MCF 10A (cell line): ENCODE data around the gene BDP1. TPM values are rescaled to one million over a fixed set of nuclear protein-coding genes. Genes with fewer than 3 reads are reported as not detected.
"Not testable (repeated sequence)": the region's sequence is repeated elsewhere in the genome, so short reads cannot be mapped to it uniquely, and the experiment has no call there.

Experiments used
- BruUV-seq: library from RNA; stranded (reverse); fragments of 400-500 nt; replicated peaks from 2 replicates; lab custom pipeline; 2021; lab: Mats Ljungman, UMichigan
- CTCF ChIA-PET: fragments of 300-600 bp; sonication (Branson Sonifier 250); formaldehyde crosslinking; extraction: SDS; loops from one replicate; lab custom pipeline; 2021; ENCODE audit warnings: antibody characterized with exemption, inconsistent platforms; lab: Yijun Ruan, JAX
- POLR2A ChIA-PET: fragments of 300-600, 350-650 bp; sonication (Branson Sonifier 250); formaldehyde crosslinking; extraction: SDS; loops from one replicate; lab custom pipeline; 2020; ENCODE audit warnings: antibody characterized with exemption, inconsistent platforms; lab: Yijun Ruan, JAX
- DNase-seq: peaks from one replicate; pipeline ENCODE4 v3.0.0-alpha.2; 2018; ENCODE audit not compliant: unreplicated experiment
- H3K27ac Mint-ChIP-seq: one replicate; pipeline ENCODE4 v1.8.0; 2022; ENCODE audit warnings: mild to moderate bottlenecking, low read depth, mixed read lengths; ENCODE audit not compliant: unreplicated experiment
- H3K27me3 Mint-ChIP-seq: one replicate; pipeline ENCODE4 v1.8.0; 2022; ENCODE audit warnings: mixed read lengths; ENCODE audit not compliant: insufficient read depth, unreplicated experiment
- H3K36me3 Mint-ChIP-seq: one replicate; pipeline ENCODE4 v1.8.0; 2022; ENCODE audit warnings: mild to moderate bottlenecking, moderate library complexity, mixed read lengths; ENCODE audit not compliant: insufficient read depth, unreplicated experiment
- H3K4me1 Mint-ChIP-seq: one replicate; pipeline ENCODE4 v1.8.0; 2022; ENCODE audit warnings: mixed read lengths; ENCODE audit not compliant: insufficient read depth, unreplicated experiment
- H3K4me3 Mint-ChIP-seq: one replicate; pipeline ENCODE4 v1.8.0; 2022; ENCODE audit warnings: mild to moderate bottlenecking, moderate library complexity, mixed read lengths; ENCODE audit not compliant: unreplicated experiment
- H3K9me3 Mint-ChIP-seq: one replicate; pipeline ENCODE4 v1.8.0; 2022; ENCODE audit warnings: mixed read lengths; ENCODE audit not compliant: unreplicated experiment
- CTCF ChIP-seq: fragments of 200-600 bp; IDR thresholded peaks from one replicate; pipeline ENCODE4 v1.8.0; 2022; ENCODE audit warnings: antibody characterized with exemption, mild to moderate bottlenecking; ENCODE audit not compliant: unreplicated experiment
- intact Hi-C: fragments of 100-400 bp; cut with micrococcal nuclease; formaldehyde crosslinking; loops from 2 replicates; pipeline ENCODE4 v1.14.1; 2022
- total RNA-seq: library from RNA; stranded (reverse); gene quantifications from 2 replicates; pipeline ENCODE4 v1.2.3, GENCODE V29; 2022

BDP1 gene
- total RNA-seq, 1 experiment from 2014 or later, result 31.3 TPM

- no TSS peak for BruUV-seq
- no peaks in the 10 kb centered on the region for H3K4me1 Mint-ChIP-seq
- peaks cover 63% of the 10 kb centered on the region for H3K36me3 Mint-ChIP-seq
- intact Hi-C loops, result no loop called here
- no peak for DNase-seq
- TF ChIP-seq CTCF, result no peak
- ChIA-PET CTCF (no interaction called here), POLR2A (interaction anchor here (1.5 kb wide), 1 partner anchor 14 kb away, joined by 3 read pairs; no protein-coding TSS in a partner anchor)
- no peaks in the 10 kb centered on the region for H3K9me3 Mint-ChIP-seq
- H3K27me3 Mint-ChIP-seq, result no peaks in the 10 kb centered on the region
- H3K4me3 Mint-ChIP-seq, result no peak overlapping the region
- no peak overlapping the region for H3K27ac Mint-ChIP-seq
Measured at GRCh38 chr5:71564895-71565294, 109.4 kb downstream of the BDP1 start.

- POLR2A ChIA-PET, result interaction anchor here (0.5 to 1.1 kb wide), 2 partner anchors 18 to 270 kb away, joined by 3 to 4 read pairs; partner anchors contain the start of gene MCCC2
- no peak for DNase-seq
- intact Hi-C loops, result no loop called here
- no peaks in the 10 kb centered on the region for H3K4me1 Mint-ChIP-seq
- no peak for TF ChIP-seq CTCF
- no peak overlapping the region for H3K27ac Mint-ChIP-seq
- H3K9me3 Mint-ChIP-seq, result no peaks in the 10 kb centered on the region
- BruUV-seq, result TSS peak; percentile 1
- no peak overlapping the region for H3K4me3 Mint-ChIP-seq
- CTCF ChIA-PET, result interaction anchor here (0.7 kb wide), 2 partner anchors 56 to 718 kb away, joined by 3 read pairs; no protein-coding TSS in a partner anchor
- no peaks in the 10 kb centered on the region for H3K27me3 Mint-ChIP-seq
- peaks cover 31% of the 10 kb centered on the region for H3K36me3 Mint-ChIP-seq
Measured at GRCh38 chr5:71569748-71570509, 114.5 kb downstream of the BDP1 start.

- H3K36me3 Mint-ChIP-seq, result peaks cover 32% of the 10 kb centered on the region
- H3K27me3 Mint-ChIP-seq, intact Hi-C loops, H3K4me3 Mint-ChIP-seq, DNase-seq, H3K27ac Mint-ChIP-seq, POLR2A ChIA-PET, H3K9me3 Mint-ChIP-seq, H3K4me1 Mint-ChIP-seq, BruUV-seq, CTCF ChIA-PET: not testable (repeated sequence)
Measured at GRCh38 chr5:71571811-71572210, 116.4 kb downstream of the BDP1 start.

GRCh38 chr5:71573591-71573990 is 118.1 kb downstream of the BDP1 start:
- no peak overlapping the region for H3K4me3 Mint-ChIP-seq
- intact Hi-C loops, result no loop called here
- ChIA-PET CTCF (no interaction called here), POLR2A (no interaction called here)
- no peaks in the 10 kb centered on the region for H3K27me3 Mint-ChIP-seq
- no peaks in the 10 kb centered on the region for H3K4me1 Mint-ChIP-seq
- no peaks in the 10 kb centered on the region for H3K9me3 Mint-ChIP-seq
- no peak for DNase-seq
- peaks cover 29% of the 10 kb centered on the region for H3K36me3 Mint-ChIP-seq
- no peak for TF ChIP-seq CTCF
- BruUV-seq, result no TSS peak
- H3K27ac Mint-ChIP-seq, result no peak overlapping the region

GRCh38 chr5:71575588-71575987 is 120.1 kb downstream of the BDP1 start:
- H3K4me1 Mint-ChIP-seq, H3K9me3 Mint-ChIP-seq, H3K27ac Mint-ChIP-seq, H3K4me3 Mint-ChIP-seq, intact Hi-C loops, H3K27me3 Mint-ChIP-seq, DNase-seq, BruUV-seq: not testable (repeated sequence)
- CTCF ChIA-PET, result interaction anchor here (0.6 kb wide), 1 partner anchor 57 kb away, joined by 3 read pairs; no protein-coding TSS in a partner anchor
- peaks cover 29% of the 10 kb centered on the region for H3K36me3 Mint-ChIP-seq
- POLR2A ChIA-PET, result interaction anchor here (0.9 to 1.0 kb wide), 2 partner anchors 12 to 19 kb away, joined by 3 read pairs; partner anchors contain the start of gene MCCC2
